Hair follicular keratinocyte (primary cell): ENCODE measurements around the gene CARNS1. TPM values are rescaled to one million over a fixed set of nuclear protein-coding genes. Genes with fewer than 3 reads are reported as not detected.

Source experiments
- total RNA-seq: library from RNA; depleted of rRNA; stranded (reverse); fragments of >200 nt; gene quantifications from 2 replicates; pipeline ENCODE4 v1.2.3, GENCODE V29; 2015

The CARNS1 gene, protein sequence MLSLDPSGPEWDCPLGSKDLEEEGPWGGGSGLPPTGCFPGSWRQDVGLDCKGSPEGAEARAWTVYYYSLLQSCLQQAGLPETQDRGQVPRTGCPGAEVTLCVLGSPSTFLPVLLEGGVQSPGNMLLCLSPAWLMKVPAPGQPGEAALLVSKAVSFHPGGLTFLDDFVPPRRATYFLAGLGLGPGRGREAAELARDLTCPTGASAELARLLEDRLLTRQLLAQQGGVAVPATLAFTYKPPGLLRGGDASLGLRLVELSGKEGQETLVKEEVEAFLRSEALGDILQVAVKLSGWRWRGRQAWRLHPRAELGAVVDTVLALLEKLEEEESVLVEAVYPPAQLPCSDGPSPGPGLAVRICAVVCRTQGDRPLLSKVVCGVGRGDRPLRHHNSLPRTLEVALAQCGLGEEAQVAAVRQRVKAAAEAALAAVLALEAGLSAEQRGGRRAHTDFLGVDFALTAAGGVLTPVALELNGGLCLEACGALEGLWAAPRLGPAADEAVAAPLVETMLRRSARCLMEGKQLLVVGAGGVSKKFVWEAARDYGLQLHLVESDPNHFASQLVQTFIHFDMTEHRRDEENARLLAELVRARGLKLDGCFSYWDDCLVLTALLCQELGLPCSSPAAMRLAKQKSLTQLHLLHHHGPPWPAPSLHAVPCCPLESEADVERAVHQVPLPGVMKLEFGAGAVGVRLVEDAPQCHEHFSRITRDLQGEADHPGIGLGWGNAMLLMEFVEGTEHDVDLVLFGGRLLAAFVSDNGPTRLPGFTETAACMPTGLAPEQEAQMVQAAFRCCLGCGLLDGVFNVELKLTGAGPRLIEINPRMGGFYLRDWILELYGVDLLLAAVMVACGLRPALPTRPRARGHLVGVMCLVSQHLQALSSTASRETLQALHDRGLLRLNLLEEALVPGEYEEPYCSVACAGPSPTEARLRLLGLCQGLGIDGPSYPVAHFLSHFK
- total RNA-seq = 0.30 TPM in 1 of 2 replicates, not detected in the other

DNA sequence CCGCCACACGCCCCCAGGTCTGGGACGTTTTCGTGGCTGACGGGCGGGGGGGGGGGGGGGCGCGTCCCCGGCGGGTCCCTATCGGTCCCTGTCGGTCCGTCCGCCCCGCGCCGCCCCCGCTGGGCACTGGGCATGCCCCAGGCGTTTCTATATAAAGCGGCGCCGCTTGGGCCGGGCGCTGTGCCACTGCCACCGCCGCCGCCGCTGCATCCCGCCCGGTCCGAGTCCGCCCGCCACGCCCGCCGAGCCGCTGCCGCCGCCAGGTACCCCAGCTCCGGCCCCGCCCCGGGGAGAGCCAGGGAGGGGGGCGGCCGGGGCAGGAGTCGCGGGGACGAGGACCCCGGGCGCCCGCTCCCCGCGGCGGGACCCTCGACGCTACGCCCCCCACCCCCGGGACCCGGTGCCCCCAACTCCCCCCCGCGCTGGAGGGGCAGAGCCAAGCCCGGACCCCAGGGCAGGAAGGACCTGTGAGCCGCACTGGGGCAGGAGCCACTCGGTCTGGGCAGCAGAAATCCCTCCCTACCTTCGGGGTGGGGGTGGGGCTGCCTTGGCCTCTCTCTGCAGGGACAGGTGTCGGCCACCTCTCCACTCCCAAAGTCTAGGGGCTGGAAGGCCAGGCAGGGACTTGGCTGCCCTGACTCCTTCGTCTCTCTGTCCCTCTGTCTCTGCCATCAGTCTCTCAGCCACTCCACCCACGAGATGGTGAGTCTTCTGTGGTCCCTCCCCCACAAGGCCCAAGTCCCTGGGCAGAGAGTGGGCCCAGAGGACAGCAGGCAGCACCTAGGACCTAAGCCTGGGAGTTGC lies at the start of gene CARNS1:
Gene CARNS1, plus strand, starts transcription at position 178 of the 804 bp plus-strand sequence. Its CDS starts 522 bp downstream, at position 700.

DNA sequence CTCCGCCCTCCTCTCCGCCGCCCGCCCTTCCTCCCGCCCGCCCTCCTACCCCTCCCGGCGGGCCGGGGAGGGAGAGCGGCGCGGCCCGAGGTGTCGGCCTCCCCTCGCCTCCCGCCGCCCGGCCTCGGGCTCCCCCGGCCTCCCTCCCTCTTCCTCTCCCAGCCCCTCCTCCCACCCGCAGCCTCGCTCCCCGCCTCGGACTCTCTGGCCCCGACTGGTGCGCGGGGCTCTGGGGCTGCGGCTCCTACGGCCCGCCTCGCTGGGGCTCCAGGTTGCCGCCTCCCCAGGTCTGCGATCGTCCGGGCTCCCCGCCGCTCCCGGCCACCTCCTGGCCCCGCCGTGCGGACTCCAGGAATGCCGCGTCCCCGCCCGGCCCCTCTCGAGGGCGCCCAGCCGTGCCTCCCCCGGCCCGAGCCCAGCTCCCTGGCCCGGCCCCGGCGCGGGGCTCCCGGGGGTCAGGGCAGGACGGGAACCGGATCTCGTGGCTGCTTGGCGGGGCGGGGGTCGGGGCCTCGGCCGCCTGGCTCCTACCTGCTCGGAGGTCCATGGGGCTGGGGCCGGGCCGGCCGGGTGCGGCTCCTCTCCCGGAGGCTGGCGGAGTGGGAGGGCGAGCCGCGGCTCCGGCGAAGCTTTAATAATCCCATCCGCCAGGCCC lies 42.4 kb upstream of the CARNS1 start, which contains the start of gene CLCF1:
Gene CLCF1, minus strand, starts transcription at position 606 of the 655 bp plus-strand sequence. Its CDS starts 59 bp downstream, at position 547.

DNA sequence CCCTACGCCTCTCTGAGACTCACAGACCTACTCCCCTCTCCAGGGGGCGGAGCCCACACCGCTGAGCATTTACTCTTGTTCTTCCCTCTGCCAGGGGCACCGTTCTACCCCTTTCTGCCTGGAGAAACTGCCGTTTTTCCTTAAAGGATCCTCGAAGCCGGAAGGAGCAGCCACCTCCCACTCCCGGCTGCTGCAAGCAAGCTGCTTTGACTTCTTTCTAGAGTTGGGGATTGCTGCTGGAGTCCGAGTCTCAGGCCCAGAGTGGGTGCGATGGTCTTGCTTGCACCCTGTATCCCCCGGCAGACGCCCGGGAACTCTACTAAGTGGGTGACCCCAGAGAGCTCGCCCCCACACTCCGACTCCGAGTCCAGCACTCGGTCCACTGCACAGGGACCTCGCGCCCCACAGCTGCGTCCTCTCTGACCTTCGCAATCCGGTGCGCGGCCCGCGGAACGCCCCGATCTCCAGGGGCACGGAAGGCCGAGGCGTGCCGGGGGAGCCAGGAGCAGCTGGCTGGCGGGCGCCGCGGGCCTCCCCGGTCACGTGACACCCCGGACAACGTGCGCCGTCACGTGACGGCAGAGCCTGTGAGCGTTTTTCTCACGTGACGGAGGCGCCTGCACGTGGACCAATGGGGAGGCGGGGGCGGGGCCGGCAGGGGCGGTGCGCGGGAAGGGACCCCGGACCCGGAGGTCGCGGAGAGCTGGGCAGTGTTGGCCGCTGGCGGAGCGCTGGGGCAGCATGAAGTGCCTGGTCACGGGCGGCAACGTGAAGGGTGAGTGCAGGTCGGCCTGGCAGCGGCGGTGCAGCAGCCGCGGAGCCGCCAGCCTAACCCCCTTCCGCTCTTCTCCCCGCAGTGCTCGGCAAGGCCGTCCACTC lies 23.9 kb upstream of the CARNS1 start, which contains the start of gene RAD9A:
Gene RAD9A, plus strand, starts transcription at position 683 of the 879 bp plus-strand sequence. Its CDS starts 59 bp downstream, at position 742.

DNA sequence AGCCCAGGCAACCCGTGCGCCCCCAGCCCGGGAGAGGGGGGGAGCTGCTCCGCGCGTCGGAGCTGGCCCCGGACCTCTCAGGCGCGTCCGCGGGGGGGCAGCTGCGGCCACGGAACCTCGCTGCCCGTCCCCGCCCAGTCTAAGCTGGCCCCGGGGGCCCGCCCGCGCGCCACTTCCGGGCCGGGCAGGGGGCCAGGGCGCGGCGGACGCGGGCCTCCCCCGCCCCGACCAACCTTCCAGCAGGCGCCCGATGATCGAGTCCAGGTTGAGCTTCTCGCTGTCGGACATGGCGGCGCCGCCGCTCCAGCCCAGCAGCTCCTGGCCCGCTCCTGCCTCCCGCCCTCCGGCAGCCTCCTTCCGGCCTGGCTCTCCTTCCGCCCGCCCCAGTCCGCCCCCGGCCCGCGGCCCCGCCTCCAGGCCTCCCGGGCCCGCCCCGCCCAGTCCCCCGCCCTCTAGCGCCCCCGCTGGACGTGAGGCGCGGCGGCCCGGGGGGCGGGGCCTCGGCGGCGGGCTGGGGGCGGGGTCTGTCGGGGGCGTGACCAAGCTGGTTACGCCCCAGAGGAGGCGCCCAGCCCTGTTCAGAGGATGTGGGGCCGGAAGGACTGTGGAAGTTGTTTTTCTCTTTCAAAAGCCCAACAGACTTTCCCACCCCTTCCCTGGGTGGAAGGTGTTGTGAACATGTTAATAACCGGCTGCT lies 13.8 kb upstream of the CARNS1 start, which contains the start of gene PPP1CA:
Gene PPP1CA, minus strand, starts transcription at position 364 of the 697 bp plus-strand sequence. Its CDS starts 76 bp downstream, at position 288.

DNA sequence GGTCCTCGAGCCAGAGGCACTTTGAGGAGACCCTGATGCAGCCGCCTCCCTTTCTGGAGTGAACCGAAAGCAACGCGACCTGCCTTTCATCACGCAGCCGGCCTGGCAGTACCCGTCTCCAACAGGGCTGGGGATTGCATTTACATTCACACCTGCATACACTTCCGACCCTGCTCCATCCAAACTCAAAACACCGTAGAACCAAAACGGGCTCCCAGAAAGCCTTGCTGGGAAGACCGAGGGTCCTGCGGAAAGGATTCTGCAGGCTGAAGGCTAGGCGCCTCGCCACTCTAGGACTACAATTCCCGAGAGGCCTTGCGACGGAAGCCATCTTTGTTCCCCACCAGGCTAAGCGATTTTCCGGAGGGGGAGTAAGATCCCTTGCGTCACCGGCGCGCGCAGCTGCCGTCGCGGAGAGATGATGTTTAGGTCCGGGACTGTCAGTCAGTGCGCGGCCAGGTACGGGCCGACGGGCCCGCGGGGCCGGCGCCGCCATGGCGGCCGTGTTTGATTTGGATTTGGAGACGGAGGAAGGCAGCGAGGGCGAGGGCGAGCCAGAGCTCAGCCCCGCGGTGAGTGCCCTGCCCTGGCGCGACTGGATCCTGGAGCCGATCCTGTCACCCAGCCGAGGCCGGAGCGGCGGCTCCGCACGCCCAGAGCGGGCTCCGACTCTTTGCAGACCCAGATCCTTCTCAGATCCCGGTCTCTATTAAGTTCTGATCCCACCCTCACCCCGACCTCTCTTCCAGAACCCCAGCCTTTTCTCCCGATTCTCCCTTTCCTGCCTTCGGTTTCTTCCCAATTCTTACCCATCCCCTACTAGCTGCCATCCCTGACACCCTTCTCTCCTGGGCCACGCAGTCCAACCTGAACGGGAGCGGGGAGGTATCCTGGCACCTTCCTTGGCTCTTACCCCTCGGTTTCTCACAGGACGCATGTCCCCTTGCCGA lies 12.8 kb downstream of the CARNS1 start, which contains the start of gene RPS6KB2:
Gene RPS6KB2, plus strand, starts transcription at position 443 of the 950 bp plus-strand sequence. Its CDS starts 52 bp downstream, at position 495.

DNA sequence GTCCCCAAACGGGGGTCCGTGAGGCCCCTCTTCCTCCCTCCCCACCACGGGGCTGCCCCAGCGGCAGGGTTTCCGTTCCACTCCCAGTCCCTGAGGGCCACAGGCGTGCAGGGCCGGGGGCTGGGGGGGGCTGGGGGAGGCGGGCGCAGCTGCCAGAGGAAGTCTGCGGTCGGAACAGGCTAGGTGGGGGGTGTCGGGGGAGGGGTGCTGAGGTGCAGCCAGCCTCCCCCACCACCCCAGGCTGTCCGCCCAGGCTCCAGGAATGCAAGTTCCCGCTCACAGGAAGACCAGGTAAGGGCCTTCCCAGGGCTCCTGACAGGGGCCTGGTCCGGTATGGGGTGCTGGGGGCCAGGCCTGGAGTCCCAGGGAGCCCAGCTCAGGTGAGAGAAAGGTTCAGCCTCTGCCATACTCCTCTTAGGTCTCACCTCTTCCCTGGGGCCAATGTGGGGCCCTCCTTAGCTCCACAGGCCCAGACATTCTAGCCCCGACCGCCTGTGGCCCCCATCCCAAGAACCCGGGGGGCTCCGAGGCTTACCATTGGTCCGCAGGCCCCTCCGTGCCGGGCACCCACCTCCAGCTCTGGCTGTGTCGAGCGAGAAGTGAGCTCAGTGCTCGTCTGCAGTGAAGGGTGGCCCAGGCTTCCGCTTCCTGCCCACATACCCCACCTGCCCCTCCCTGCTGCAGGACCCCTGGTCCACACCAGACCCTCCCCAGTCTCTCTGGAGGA lies 21.8 kb downstream of the CARNS1 start, which contains the start of gene PTPRCAP:
Gene PTPRCAP, minus strand, starts transcription at position 601 of the 727 bp plus-strand sequence. Its CDS starts 63 bp downstream, at position 538.

DNA sequence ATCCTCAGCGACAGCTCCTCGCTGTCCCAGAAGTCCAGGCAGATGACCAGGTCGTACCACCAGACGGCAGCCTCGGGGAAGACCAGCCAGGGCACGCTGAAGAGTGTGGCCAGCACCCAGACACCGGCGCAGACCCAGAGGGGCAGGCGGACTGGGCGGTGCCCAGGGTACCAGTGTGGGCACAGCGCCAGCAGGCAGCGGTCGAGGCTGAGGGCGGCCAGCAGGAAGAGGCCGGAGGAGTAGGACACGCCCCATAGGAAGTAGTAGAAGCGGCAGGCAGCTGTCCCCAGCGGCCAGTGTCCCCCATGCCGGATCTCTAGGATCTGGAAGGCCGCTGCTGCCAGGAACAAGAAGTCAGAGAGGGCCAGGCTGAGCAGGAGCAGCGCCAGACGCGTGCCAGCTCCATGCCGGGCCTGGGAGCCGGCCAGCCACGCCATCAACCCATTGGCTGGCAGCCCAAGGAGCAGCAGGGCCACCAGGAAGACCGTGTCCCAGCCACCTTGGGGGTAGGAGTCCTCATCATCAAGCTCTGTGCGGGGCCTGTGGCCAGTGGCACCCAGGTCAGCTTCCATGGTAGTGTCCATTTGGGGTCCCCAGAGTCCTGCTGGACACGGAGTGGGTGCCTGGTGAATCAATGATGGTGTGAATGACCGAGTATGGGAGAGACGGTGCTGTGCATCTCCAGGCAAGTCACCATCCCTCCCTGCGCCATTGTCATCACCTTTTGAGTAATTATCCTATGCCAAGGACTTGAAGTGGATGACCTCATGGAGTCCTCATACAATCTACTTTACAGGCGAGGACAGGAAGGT lies 36.9 kb downstream of the CARNS1 start, which contains the start of gene GPR152:
Gene GPR152, minus strand, starts transcription at position 589 of the 812 bp plus-strand sequence. Its CDS starts 5 bp downstream, at position 584.

DNA sequence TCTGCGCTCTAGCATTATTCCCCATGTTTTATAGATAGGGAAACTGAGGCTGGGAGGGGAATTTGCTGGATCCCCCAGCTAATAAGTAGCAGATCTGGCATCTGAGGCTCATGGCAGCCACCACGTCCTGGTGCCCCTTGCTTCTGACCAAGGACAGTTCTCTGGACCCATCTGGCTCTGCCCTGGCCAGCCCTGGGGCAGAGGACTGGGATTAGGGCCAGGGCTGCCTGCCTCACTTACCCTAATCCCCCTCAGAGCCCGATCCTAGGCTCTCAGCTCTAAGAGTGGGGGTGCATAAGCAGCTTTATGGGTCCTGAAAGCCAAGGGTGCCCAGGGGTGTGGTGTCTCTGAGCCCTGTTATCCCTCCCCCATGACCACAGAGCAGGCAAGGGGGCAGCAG lies 39.6 kb downstream of the CARNS1 start, which contains the start of gene CABP4:
Gene CABP4, plus strand, starts transcription at position 301 of the 400 bp plus-strand sequence. Its CDS starts 70 bp downstream, at position 371.

DNA sequence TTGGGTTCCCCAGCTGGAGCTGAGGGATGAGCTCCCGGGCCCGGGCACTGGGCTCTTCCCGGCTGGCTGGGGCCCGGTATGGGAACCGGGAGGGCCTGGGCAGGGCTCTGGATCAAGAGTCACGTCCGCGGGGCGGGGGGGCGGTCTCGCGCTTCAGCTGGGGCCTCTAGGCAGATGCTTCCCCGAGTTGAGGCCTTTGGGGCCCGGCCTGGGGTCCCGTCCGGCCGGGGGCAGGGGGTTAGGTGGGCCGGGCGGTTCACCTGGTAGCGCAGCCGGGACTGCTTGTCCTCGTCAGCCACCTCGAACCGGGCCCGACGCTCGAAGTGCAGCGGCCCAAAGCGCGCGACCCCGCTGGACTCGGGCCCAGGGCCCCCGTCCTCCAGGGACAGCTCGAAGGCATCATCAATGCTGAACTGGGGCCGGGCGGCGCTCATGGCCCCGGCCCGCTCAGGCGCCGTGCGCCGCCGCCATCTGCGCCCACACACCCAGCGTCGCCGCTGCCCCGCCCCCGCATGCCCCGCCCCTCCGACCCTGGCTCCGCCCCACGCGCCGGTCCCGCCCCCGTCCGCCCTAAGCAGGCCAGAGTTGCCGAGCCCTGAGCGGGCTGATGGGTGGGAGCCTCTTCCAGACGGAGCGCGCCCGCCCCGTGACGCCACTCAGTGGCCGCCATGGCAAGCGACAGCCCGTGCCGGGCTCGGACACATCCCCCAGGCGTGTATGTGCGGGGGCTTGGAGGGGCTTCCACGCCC lies 53.5 kb downstream of the CARNS1 start, which contains the start of gene TMEM134:
Gene TMEM134, minus strand, starts transcription at position 493 of the 749 bp plus-strand sequence. Its CDS starts 59 bp downstream, at position 434.

Other genes with a start within 250 kb of the CARNS1 start
- 60.3 and 66.1 TPM in 2 replicates for gene GRK2, start 149.2 kb upstream of the CARNS1 start, total RNA-seq
- 34.4 and 35.4 TPM in 2 replicates for gene ANKRD13D, start 126.4 kb upstream of the CARNS1 start, total RNA-seq
- gene SSH3, start 112.1 kb upstream of the CARNS1 start, total RNA-seq = 54.8 and 64.1 TPM in 2 replicates
- 76.9 and 150 TPM in 2 replicates for gene POLD4, start 62.1 kb upstream of the CARNS1 start, total RNA-seq
- gene CLCF1, start 42.1 kb upstream of the CARNS1 start, total RNA-seq = 4.6 and 4.7 TPM in 2 replicates
- 5.5 and 16.3 TPM in 2 replicates for gene RAD9A, start 23.7 kb upstream of the CARNS1 start, total RNA-seq
- gene PPP1CA, start 13.8 kb upstream of the CARNS1 start, total RNA-seq = 251 and 264 TPM in 2 replicates
- not detected in 2 replicates for gene TBC1D10C, start 11.6 kb upstream of the CARNS1 start, total RNA-seq
- 44.4 and 71.9 TPM in 2 replicates for gene RPS6KB2, start 12.8 kb downstream of the CARNS1 start, total RNA-seq
- 0.78 and 1.4 TPM in 2 replicates for gene PTPRCAP, start 22.0 kb downstream of the CARNS1 start, total RNA-seq
- gene CORO1B, start 27.8 kb downstream of the CARNS1 start, total RNA-seq = 65.5 and 82.0 TPM in 2 replicates
- gene GPR152, start 37.1 kb downstream of the CARNS1 start, total RNA-seq = not detected in 2 replicates
- not detected in 2 replicates for gene CABP4, start 39.7 kb downstream of the CARNS1 start, total RNA-seq
- gene TMEM134, start 53.6 kb downstream of the CARNS1 start, total RNA-seq = 91.8 and 98.6 TPM in 2 replicates
- gene AIP, start 67.3 kb downstream of the CARNS1 start, total RNA-seq = 43.6 and 47.6 TPM in 2 replicates
- gene PITPNM1, start 89.7 kb downstream of the CARNS1 start, total RNA-seq = 28.0 and 39.4 TPM in 2 replicates
- gene CDK2AP2, start 92.5 kb downstream of the CARNS1 start, total RNA-seq = 73.0 and 86.1 TPM in 2 replicates
- gene CABP2, start 107.8 kb downstream of the CARNS1 start, total RNA-seq = not detected in 2 replicates
- 2,705 and 3,941 TPM in 2 replicates for gene GSTP1, start 168.1 kb downstream of the CARNS1 start, total RNA-seq
- gene NDUFV1, start 191.3 kb downstream of the CARNS1 start, total RNA-seq = 271 and 284 TPM in 2 replicates
- gene NUDT8, start 214.3 kb downstream of the CARNS1 start, total RNA-seq = 11.7 and 16.6 TPM in 2 replicates
- not detected in 2 replicates for gene TBX10, start 224.1 kb downstream of the CARNS1 start, total RNA-seq
- gene ACY3, start 235.1 kb downstream of the CARNS1 start, total RNA-seq = 0.16 TPM in 1 of 2 replicates, not detected in the other